ENCODE results near the gene ELMO3. TPM values are rescaled to one million over a fixed set of nuclear protein-coding genes. Genes with fewer than 3 reads are reported as not detected.

ELMO3 gene
- total and polyA plus RNA-seq, 2 of the 13 experiments (the other 11 are each of a cell fraction or from before 2014, with no cell fraction given): 2.6 to 4.0 TPM

DNA sequence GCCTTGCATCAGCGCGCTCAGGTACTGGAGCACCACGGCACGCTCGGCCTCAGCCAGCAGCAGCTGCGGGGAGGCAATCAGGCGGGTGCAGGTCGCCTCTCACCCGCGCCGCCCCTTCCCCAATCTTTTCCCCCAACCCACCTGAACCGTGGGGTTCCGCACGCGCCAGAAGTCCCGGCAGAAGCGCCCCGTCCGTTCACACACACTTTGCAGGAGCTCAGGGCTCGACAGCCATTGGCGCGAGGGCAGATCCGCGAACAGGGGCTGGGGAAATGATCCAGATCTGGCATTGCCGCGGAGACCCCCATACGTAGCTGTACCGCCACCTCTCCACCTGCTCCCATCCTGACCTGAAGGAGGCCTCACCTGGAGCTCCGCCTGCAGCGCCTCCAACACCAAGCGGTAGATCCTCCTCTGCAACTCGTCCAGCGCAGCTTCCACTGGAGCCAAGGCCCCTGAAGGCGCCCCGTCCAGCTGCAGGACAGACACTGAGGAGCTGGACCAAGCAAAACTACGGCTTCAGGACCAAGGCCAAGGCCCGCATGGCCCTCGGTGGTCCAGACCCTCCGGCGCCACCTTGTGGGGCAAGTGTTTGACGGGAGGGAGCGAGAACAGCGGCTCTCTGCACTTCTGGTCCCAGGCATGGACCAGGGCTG, 13.8 kb upstream of the ELMO3 start (continued):
- TF ChIP-seq KLF11 (CRISPR knock-in tag; IDR thresholded peaks at IDR 0.05): peak; percentile 93; the same call in 1 of the 2 replicates
- TF ChIP-seq NCOR1 (IDR thresholded peaks at IDR 0.05; ENCODE audit: borderline replicate concordance, low read length): no peak
- peak; percentile 20; the same call in 1 of the 2 replicates for TF ChIP-seq PHF21A (CRISPR knock-in tag; IDR thresholded peaks at IDR 0.05)
- peak; percentile 84; the same call in 1 of the 2 replicates for TF ChIP-seq RXRB (CRISPR knock-in tag; IDR thresholded peaks at IDR 0.05; ENCODE audit: borderline replicate concordance)
- 0 out of 2 replicates have a peak, but pooled peaks have one; percentile 87 for TF ChIP-seq RELA (CRISPR knock-in tag; IDR thresholded peaks at IDR 0.05)

DNA sequence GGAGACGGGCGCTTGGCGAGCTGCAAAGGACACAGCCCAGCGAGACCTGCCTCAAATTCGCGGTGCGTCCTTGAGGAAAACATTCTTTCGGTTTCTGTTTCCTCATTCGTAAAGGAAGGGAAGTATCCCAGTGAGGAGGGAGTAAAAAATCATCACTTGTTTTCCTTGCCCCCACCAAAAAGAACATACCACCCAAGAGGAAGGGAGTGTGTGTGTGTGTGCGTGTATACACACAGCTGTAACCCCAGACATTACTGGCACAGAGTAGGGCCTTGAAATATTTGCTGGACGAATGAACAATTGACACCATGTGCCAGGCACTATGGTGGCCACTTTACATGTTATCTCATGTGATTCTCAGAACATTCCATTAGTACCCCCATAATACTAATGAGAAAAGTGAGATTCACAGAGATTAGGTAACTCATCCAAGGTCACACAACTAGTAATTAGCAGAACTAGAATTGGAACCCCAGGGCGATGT, 13.2 kb upstream of the ELMO3 start:
- Histone ChIP-seq H2AFZ (ENCODE audit: low read length) (no peak overlapping the region), H3K27ac (ENCODE audit: extremely low read length, insufficient read depth, low read length) (no peak overlapping the region), H3K4me1 (ENCODE audit: insufficient read depth, low read length) (peaks cover 52% of the 10 kb centered on the region), H3K9ac (ENCODE audit: insufficient read depth, low read depth, low read length) (no peak overlapping the region), H3K27me3 (ENCODE audit: control insufficient read depth in 1 of 2, insufficient read depth in 2 of 2, low read length in 2 of 2) (peaks cover 7 to 10% of the 10 kb centered on the region in 2 experiments; a peak in 2 of 5 replicates), H3K36me3 (replicated peaks in 1 of 2; ENCODE audit: control insufficient read depth in 1 of 2, insufficient read depth in 2 of 2, low read length in 2 of 2) (no peaks in the 10 kb centered on the region), H3K4me3 (replicated peaks in 1 of 3; ENCODE audit: insufficient read depth in 1 of 3, low read depth in 2 of 3, low read length in 3 of 3) (peak overlapping the region in 2 of 3 experiments; percentile 9 to 82; a peak in 2 of 6 replicates), H4K20me1 (ENCODE audit: insufficient read depth, low read length) (no peaks in the 10 kb centered on the region), H3K79me2 (ENCODE audit: insufficient read depth, low read length) (no peaks in the 10 kb centered on the region), H3K9me3 (ENCODE audit: low read length) (no peaks in the 10 kb centered on the region), H3K4me2 (ENCODE audit: low read depth, low read length) (peak overlapping the region; percentile 96)
- ChIA-PET CTCF (ENCODE audit: low intra/inter-chr PET ratio, low total read pairs) (interaction anchor here (0.9 to 2.7 kb wide), 7 partner anchors 11 to 290 kb away, joined by 3 to 28 read pairs (median 5); no protein-coding TSS in a partner anchor), POLR2A (interaction anchor here (1.1 to 2.8 kb wide), 7 partner anchors 12 to 167 kb away, joined by 4 to 18 read pairs (median 6); partner anchors contain the start of genes FHOD1, NOL3 and TMEM208)
- ATAC-seq (no peak), DNase-seq (ENCODE audit: low spot score) (no peak), FAIRE-seq (no peak)
- no TSS peak for BruUV-seq (replicated peaks)
- in situ Hi-C loops (cut with HindIII; ENCODE audit: extremely low pct_ligation_motif_present, low pct_unique_long_range_greater_than_20kb) (loop anchor here (5.0 kb wide), 1 partner anchor 208 kb away; no protein-coding TSS in a partner anchor), intact Hi-C loops (cut with micrococcal nuclease; ENCODE audit: unreplicated experiment) (loop anchor here (1.0 to 5.0 kb wide), 3 partner anchors 42 to 208 kb away; partner anchors contain the start of gene TMEM208)
- 2% methylated on average over 12 of the region's 12 CpGs for WGBS (ENCODE audit: low lambda C conversion rate)
- TF ChIP-seq ZNF382 (CRISPR knock-in tag; IDR thresholded peaks at IDR 0.05; ENCODE audit: borderline replicate concordance): no peak
- no peak for TF ChIP-seq FOXJ3 (CRISPR knock-in tag; IDR thresholded peaks at IDR 0.05; ENCODE audit: borderline replicate concordance)
- TF ChIP-seq LCORL (IDR thresholded peaks at IDR 0.05): no peak
- TF ChIP-seq LCORL (CRISPR knock-in tag; IDR thresholded peaks at IDR 0.05): peak; percentile 22; the same call in 1 of the 2 replicates
- no peak for TF ChIP-seq ZNF556 (CRISPR knock-in tag; IDR thresholded peaks at IDR 0.05; ENCODE audit: borderline replicate concordance)
- TF ChIP-seq JUN (CRISPR knock-in tag; IDR thresholded peaks at IDR 0.05): 0 out of 2 replicates have a peak, but pooled peaks have one; percentile 6
- TF ChIP-seq SMARCE1 (IDR thresholded peaks at IDR 0.05; ENCODE audit: borderline replicate concordance): no peak
- TF ChIP-seq ZKSCAN1 (IDR thresholded peaks at IDR 0.05; ENCODE audit: low read length): no peak
- TF ChIP-seq ZNF329 (CRISPR knock-in tag; IDR thresholded peaks at IDR 0.05; ENCODE audit: low read depth): peak; percentile 16; the same call in 1 of the 2 replicates
- 0 out of 2 replicates have a peak, but pooled peaks have one; percentile 1 for TF ChIP-seq THAP9 (CRISPR knock-in tag; IDR thresholded peaks at IDR 0.05; ENCODE audit: borderline replicate concordance)
- TF ChIP-seq ZKSCAN5 (CRISPR knock-in tag; IDR thresholded peaks at IDR 0.05): peak; percentile 11; the same call in 1 of the 2 replicates
- TF ChIP-seq ZNF264 (CRISPR knock-in tag; IDR thresholded peaks at IDR 0.05): peak; percentile 4; the same call in 1 of the 2 replicates
- 0 out of 2 replicates have a peak, but pooled peaks have one; percentile 7 for TF ChIP-seq TEAD2 (CRISPR knock-in tag; IDR thresholded peaks at IDR 0.05)
- TF ChIP-seq, protein P1, sequence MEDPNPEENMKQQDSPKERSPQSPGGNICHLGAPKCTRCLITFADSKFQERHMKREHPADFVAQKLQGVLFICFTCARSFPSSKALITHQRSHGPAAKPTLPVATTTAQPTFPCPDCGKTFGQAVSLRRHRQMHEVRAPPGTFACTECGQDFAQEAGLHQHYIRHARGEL (CRISPR knock-in tag; IDR thresholded peaks at IDR 0.05): 0 out of 2 replicates have a peak, but pooled peaks have one; percentile 4
- no peak for TF ChIP-seq KAT2B (IDR thresholded peaks at IDR 0.05; ENCODE audit: borderline replicate concordance, low read depth, low read length)

Data from HepG2 (cell line).